Vagina (tissue), 2 donors: ENCODE data around the gene CYP4F2.

Experiments used
- CTCF ChIP-seq, 3 experiments: fragments of 450-650 bp in 2 of 3; fragments of 200-600 bp in 1 of 3; sonication (generic) in 1 of 3; IDR thresholded peaks; one replicate each; pipeline ENCODE4 v1.5.1; 2017 to 2019; ENCODE audit warnings: antibody characterized with exemption in 3 of 3, mild to moderate bottlenecking in 2 of 3, moderate library complexity in 2 of 3
- POLR2AphosphoS5 ChIP-seq, 2 donors: sonication (generic); formaldehyde crosslinking; IDR thresholded peaks; one replicate each; pipeline ENCODE4 v1.9.0; 2017; ENCODE audit warnings: antibody characterized with exemption in 2 of 2, mild to moderate bottlenecking in 2 of 2, low read depth in 1 of 2; ENCODE audit not compliant: insufficient read depth in 1 of 2

- TF ChIP-seq CTCF (IDR thresholded peaks at IDR 0.05) = no peak
- TF ChIP-seq POLR2AphosphoS5 (IDR thresholded peaks at IDR 0.05; ENCODE audit: insufficient read depth in 1 of 2, low read depth in 1 of 2) = no peak
Measured at GRCh38 chr19:15840833-15841232, 57.0 kb downstream of the CYP4F2 start.
